ENCODE measurements around the gene MATR3.

DNA sequence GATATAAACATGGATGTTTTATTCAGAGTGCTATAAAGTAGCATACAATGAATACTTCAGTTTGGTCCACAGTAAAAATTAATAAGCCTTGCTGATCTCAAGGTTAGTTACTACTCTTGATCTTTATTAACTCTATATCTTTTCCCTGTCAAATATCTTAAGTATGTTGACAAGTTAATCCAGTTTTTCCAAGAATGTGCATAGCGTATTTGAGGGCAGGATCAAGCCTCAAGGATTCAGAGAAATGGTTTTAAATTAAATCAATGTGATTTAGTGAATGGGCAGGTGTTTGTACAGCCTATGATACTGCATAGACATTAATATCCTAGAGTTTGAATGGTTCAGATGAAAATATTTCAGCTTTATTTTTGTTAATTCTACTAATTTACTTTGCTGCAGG lies 20.7 kb downstream of the MATR3 start:
- no peak for TF ChIP-seq POLR2A (IDR thresholded peaks at IDR 0.05; ENCODE audit: low read depth, low read length)
- no peak for TF ChIP-seq TAF1 (IDR thresholded peaks at IDR 0.05; ENCODE audit: borderline replicate concordance, low read depth, low read length)
- TF ChIP-seq POLR2AphosphoS5 (IDR thresholded peaks at IDR 0.05; ENCODE audit: low read depth, low read length) = no peak

Data from GM12892 (cell line).